HL-60/S4 (cell line): Measurements from ENCODE around the gene LMNA.
"Not testable (repeated sequence)": the region's sequence is repeated elsewhere in the genome, so short reads cannot be mapped to it uniquely, and the experiment has no call there.

ENCODE experiments used
- in situ Hi-C: fragments of 300-500 bp; cut with MboI; formaldehyde crosslinking; loops from 2 replicates; pipeline ENCODE4 v1.14.3; 2022; ENCODE audit warnings: low sequenced_read_pairs

LMNA gene

GRCh38 chr1:156154317-156154749, 39.8 kb downstream of the LMNA start:
- in situ Hi-C loops = no loop called here

DNA sequence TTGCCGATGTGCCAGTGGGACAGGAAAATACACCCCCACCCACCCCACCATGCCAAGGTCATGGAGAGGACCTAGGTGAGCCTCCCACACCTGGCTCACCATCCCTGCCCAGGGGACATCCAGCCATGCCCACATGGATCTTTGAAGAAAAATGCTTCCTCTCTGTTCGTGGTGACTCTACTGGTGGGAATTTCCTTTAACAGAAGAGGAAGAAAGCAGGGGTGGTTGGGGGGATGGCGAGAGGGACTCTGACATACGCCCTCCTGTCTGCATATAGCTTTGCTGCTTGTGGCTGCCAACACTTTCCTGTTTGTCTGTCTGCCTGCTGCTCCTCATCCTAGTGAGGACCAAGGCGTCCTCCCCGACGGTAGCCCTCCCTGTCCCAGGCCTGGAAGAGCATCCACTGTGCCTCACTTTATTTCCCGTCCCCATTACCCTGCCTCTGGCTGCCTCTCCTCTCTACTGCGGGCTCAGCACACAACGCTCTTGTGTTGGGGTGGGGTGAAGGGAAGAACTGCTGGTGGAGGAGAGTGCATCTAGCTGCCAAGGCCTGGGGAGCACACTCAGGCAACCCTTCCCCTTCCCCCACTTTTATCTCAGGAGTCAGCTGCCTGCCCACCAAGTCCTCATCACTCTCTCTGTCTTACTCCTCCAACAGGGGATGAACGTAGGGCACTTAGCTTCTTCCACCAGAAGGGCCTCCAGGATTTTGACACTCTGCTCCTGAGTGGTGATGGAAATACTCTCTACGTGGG, 41.4 kb downstream of the LMNA start:
- in situ Hi-C loops = no loop called here

DNA sequence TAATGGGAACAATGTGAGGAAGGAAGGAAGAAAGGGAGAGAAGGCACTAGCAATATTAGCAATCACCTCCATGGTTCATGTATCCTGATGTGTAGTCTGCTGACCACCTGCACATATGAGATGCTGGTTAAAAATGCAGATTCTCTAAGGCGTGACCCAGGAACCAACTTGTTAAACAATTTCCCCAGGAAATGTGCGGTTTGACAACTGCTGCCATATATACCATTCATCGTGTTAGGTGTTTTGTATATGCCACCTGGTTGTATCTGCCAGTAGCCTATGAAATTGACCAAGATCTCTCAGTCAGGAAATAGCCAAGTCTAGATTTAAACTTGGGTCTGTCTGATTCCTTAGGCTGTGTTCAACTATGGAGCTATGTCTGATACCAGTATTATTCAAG, 43.0 kb downstream of the LMNA start:
- in situ Hi-C loops = no loop called here

DNA sequence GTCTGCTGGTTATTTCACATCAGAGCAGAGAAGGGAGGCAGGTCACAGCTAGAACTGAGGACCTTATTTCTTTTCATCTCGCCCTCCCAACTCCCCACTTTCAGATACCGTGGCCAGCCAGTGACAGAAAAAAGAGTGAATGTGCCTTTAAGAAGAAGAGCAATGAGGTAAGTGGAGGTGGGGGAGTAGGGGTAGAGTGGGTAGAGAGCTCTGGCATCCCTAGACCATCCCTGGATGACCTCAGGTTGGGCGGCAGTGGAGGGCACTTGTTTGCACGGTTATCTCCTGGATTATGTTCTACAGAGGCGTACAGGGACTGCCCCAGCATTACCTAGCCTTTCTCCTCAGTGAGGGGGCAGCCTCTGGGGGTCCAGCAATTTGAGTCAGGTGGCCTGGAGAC, 43.5 kb downstream of the LMNA start:
- in situ Hi-C loops = no loop called here

- in situ Hi-C loops = no loop called here
Measured at GRCh38 chr1:156160000-156160742, 45.7 kb downstream of the LMNA start.

GRCh38 chr1:156160743-156161171, 46.2 kb downstream of the LMNA start:
- in situ Hi-C loops = no loop called here

DNA sequence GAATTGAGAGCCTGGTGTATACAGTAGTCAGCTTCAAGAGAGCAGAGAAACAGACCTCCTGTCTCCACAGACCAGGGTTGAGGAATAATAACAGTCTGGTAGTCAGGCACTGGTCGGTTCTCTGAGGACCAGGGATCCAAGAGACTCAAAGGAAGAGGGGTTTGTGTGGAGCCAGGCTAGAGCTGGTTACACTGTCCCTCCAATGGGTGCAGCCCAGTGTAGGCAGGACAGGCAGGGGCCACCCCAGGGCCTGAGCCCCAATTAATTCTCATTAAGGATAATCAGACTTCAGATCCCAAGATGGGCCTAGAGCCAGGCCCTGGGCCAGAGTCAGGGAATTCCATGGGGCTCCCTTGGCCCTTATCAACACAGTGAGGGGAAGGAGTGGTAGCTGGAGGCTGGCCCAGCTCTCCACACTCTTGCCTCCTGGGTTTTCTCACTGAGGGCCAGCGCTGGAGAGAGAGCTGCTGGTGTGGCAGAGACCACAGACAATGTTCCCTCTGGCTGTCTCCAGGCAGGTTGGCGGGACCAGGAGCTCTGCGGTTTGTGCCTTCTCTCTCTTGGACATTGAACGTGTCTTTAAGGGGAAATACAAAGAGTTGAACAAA, 48.0 kb downstream of the LMNA start:
- in situ Hi-C loops = no loop called here

DNA sequence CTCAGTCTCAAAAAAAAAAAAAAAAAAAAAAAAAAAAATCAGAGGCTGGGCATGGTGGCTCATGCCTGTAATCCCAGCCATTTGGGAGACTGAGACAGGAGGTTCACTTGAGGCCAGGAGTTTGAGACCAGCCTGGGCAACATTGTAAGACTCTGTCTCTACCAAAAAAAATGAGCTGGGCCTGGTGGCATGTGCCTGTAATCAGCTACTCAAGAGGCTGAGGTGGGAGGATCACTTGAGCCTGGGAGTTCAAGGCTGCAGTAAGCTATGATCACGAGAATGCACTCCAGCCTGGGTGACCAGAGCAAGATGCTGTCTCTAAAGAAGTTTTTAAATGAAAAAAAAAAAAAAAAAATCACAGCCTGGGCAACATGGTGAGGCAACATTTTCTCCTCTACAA, 49.2 kb downstream of the LMNA start:
- in situ Hi-C loops = no loop called here

DNA sequence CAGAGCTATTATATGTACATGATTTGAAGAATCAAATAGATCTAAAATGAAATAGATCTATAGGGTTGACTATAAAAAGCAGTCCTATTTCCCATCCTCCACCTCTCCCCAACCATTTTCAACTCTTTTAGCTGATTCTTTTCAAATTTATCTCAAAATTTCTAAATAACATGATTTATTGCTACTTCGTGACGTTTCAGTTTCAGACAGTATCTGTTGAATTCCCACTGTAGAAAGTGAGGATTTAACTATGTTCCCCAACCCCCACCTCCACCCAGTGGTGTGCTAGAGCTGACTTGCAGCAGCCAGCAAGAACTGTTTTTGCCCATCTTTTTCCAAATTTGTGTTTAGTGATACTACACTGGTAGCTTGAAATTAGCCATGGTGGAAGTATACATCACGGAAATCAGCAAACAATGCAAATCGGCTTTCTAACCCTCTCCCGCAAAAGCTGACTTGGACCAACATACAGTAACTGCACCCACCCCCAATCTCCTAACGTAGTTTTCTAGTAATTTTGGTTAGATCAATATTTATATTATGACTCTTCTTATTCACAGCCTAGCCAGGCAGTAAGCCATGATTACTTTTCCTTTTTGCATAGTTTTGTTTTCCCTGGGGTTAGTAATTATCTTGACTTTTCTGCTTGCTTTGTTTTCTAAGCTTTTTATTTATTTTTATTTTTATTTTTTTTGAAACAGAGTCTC, 49.8 kb downstream of the LMNA start:
- in situ Hi-C loops = no loop called here

GRCh38 chr1:156165083-156165482, 50.6 kb downstream of the LMNA start:
- in situ Hi-C loops = no loop called here

GRCh38 chr1:156167536-156167935, 53.0 kb downstream of the LMNA start:
- in situ Hi-C loops = no loop called here

- in situ Hi-C loops = no loop called here
Measured at GRCh38 chr1:156172696-156173470, 58.4 kb downstream of the LMNA start.

DNA sequence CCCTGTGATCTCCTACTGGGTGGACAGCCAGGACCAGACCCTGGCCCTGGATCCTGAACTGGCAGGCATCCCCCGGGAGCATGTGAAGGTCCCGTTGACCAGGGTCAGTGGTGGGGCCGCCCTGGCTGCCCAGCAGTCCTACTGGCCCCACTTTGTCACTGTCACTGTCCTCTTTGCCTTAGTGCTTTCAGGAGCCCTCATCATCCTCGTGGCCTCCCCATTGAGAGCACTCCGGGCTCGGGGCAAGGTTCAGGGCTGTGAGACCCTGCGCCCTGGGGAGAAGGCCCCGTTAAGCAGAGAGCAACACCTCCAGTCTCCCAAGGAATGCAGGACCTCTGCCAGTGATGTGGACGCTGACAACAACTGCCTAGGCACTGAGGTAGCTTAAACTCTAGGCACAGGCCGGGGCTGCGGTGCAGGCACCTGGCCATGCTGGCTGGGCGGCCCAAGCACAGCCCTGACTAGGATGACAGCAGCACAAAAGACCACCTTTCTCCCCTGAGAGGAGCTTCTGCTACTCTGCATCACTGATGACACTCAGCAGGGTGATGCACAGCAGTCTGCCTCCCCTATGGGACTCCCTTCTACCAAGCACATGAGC, 62.2 kb downstream of the LMNA start:
- in situ Hi-C loops = no loop called here

- in situ Hi-C loops = no loop called here
Measured at GRCh38 chr1:156177919-156178654, 63.6 kb downstream of the LMNA start.

DNA sequence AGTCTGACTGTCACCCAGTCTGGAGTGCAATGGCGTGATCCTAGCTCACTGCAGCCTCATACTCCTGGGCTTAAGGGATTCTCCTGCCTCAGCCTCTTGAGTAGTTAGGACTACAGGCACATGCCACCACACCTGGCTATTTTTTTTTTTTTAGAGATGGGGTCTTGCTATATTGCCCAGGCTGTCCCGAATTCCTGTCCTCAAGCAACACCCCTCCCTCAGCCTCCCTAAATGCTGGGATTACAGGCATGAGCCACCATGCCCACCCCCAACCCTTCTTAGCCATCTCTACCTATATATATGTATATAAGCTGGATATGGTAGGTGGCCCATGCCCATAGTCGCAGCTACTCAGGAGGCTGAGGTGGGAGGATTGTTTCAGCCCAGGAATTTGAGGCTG, 66.0 kb downstream of the LMNA start:
- in situ Hi-C loops = no loop called here

GRCh38 chr1:156181391-156181924, 66.9 kb downstream of the LMNA start:
- in situ Hi-C loops = not testable (repeated sequence)

DNA sequence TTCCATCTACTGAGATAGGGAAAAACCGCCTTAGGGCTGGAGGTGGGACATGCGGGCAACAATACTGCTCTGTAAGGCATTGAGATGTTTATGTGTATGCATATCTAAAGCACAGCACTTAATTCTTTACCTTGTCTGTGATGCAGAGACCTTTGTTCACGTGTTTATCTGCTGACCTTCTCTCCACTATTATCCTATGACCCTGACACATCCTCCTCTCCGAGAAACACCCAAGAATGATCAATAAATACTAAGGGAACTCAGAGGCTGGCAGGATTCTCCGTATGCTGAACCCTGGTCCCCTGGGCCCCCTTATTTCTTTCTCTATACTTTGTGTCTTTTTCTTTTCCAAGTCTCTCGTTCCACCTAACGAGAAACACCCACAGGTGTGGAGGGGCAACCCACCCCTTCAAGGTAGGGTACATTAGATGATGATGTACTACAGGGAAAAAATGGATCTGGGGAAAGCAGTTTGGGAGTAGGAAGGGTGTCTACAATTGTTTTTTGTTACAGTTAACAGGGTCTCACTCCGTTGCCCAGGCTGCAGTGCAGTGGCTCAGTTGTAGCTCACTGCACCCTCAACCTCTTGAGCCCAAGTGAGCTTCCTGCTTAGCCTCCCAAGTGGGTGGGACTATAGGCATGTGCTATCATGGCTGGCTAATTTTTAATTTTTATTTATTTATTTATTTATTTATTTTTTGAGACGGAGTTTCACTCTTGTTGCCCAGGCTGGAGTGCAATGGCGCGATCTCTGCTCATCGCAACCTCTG, 67.7 kb downstream of the LMNA start:
- in situ Hi-C loops = not testable (repeated sequence)
